GM12892 (cell line): ENCODE data around the gene PMEPA1.

Source experiments
- DNase-seq: peaks from one replicate; pipeline ENCODE4 v3.0.0; 2011; ENCODE audit not compliant: insufficient read length
- FAIRE-seq: peaks from 2 replicates; lab custom pipeline; 2011; peaks lifted over from hg19 to GRCh38; lab: Jason Lieb, UNC
- POLR2A ChIP-seq: IDR thresholded peaks from 2 replicates; pipeline ENCODE4 v1.6.1; 2011; ENCODE audit warnings: low read depth, low read length, control low read depth
- POLR2AphosphoS5 ChIP-seq: IDR thresholded peaks from 2 replicates; pipeline ENCODE4 v1.6.1; 2011; ENCODE audit warnings: low read depth, low read length, control low read depth
- TAF1 ChIP-seq: IDR thresholded peaks from 2 replicates; pipeline ENCODE4 v1.6.1; 2011; ENCODE audit warnings: low read depth, mild to moderate bottlenecking, control low read depth, low read length, borderline replicate concordance

Gene PMEPA1

DNA sequence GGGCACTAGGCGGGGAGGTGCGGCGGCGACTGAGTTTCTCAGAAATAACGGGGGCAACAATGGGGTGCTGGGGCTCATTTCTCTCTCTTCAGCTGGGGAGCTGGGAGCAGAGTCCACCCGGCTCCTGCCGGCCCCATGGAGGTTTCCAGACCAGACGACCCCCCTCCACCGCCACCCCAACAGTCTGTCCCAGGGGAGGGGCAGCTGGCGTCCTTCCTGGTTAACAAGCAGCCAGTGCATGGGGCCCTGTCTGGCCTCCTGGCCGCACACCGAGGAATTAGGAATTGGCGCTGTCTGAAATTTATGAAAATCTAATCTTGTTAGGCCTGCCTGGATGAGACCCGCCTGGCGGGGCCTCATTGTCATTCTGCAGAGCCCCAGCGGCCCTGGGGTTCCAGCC is 42.4 kb downstream of the PMEPA1 start:
- no peak for TF ChIP-seq TAF1
- no peak for DNase-seq
- no peak for FAIRE-seq

DNA sequence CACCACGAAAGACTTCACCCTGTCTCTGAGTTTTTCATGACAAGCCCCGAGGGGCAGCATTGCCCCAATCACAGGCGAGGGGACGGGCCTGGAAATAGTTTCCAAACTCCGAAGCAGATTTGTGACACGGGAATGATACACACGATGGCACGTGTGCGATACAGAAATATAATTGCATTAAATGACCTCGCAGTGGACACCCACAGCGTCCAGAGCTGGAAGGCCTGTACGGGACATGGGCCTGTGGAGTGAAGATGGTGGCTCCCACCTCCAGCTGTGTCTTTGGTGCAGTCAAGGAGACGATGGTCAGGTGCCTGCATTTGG is 43.0 kb downstream of the PMEPA1 start:
- TF ChIP-seq TAF1: no peak
- TF ChIP-seq POLR2AphosphoS5: no peak
- TF ChIP-seq POLR2A: no peak
- DNase-seq: no peak
- no peak for FAIRE-seq

DNA sequence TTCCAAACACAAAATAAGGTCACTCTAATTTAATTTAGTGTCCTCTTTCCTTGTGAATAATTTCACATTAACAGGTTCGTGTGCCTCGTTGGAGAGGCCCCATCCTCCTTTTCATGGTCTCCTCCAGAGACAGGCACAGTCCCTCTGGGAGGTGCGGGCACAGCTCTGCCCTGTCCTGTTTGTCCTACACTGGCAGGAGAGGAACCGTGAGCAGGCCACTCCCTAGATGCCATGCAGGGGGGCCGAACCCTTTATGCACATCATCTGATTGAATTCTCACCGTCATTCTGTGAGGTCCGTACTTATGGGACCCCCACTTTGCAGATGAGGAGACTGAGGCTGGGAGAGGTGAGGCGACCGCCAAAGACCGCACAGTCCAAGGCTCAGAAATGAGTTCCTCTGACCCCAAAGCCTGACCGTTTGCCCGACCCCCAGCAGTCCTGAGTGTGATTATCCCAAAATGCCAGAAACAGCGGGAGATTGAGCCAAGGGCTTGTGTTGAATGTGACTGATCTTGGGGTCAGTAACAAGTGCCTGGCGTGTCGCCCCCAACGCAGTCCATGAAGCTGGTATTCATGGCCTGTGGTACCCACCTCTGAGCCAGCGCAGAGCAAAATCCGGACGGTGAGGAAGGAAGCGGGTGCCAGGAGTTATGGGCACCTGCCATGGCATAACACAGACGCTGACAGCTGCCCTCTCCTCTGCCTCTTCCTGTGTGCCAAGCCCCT is 43.5 kb downstream of the PMEPA1 start:
- DNase-seq (no peak), FAIRE-seq (no peak)
- TF ChIP-seq POLR2AphosphoS5: no peak
- no peak for TF ChIP-seq POLR2A
- TF ChIP-seq TAF1: no peak

DNA sequence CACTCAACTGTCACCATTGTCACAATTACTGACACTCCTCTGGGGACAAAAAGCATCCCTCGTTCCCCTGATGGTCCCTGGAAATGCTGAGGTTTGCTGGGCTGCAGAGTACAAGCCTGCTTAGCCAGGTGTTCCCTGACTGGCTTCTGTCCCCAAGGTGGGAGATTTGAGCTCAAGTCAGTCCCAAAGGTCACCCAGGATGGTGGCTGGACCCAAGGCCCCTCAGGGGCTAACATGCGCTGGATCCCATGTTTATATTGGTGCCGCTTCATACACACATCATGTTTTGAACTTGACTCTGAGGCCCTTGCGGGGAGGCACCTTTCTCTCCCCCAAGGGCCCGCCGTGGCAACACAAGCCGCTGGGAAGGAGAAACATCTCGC is 44.2 kb downstream of the PMEPA1 start:
- no peak for TF ChIP-seq POLR2A
- TF ChIP-seq POLR2AphosphoS5: no peak
- no peak for TF ChIP-seq TAF1
- DNase-seq (no peak), FAIRE-seq (no peak)

DNA sequence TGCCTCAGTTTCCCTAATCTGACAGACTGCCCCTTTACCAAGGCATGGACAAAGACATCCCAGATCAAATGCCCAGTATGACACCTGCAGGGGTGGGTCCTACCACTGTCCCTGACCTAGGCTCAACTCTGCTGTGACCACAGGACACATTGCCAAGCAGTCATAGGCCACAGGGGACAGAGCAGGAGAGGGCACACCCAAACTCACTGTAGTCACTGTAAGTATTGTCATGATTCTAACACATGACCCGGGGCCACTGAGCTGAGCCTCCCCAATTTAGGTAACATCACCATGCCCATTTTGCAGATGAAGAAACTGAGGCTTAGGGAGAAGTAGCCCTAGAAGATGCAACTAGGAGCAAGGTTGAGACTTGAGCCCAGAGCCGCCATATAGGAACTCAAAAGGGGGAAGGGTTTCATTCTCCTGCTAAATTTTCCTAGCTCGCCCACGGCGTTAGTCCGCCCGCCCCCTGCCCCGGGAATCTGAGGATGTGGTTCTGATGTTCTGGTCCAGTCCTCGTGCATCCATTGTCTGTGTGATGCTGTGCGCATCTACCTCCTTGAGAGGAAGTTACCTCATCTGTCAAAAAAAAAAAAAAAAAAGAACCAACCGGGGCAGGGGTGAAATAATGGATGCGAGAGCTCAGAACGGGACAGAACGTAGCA is 44.8 kb downstream of the PMEPA1 start:
- TF ChIP-seq TAF1 (no peak), POLR2A (no peak), POLR2AphosphoS5 (no peak)
- DNase-seq (no peak), FAIRE-seq (no peak)

DNA sequence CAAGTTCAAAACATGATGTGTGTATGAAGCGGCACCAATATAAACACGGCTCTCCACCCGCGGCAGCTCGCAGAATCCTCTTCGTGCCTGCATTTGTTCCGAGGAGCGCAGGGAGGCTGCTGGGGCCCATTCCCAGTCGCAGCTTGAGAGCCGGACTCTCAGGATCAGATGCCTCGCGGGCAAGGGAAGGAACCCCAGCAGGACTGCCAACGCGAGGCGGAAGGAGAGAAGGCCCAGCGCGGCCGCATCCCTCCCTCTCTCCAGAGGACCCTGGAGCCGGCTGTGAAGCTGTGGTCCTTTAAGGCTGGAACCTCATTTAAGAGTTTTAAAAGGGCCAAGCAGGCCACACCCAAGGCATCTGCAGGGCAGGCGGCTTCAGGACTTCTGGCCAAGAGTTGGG is 45.3 kb downstream of the PMEPA1 start:
- FAIRE-seq: no peak

DNA sequence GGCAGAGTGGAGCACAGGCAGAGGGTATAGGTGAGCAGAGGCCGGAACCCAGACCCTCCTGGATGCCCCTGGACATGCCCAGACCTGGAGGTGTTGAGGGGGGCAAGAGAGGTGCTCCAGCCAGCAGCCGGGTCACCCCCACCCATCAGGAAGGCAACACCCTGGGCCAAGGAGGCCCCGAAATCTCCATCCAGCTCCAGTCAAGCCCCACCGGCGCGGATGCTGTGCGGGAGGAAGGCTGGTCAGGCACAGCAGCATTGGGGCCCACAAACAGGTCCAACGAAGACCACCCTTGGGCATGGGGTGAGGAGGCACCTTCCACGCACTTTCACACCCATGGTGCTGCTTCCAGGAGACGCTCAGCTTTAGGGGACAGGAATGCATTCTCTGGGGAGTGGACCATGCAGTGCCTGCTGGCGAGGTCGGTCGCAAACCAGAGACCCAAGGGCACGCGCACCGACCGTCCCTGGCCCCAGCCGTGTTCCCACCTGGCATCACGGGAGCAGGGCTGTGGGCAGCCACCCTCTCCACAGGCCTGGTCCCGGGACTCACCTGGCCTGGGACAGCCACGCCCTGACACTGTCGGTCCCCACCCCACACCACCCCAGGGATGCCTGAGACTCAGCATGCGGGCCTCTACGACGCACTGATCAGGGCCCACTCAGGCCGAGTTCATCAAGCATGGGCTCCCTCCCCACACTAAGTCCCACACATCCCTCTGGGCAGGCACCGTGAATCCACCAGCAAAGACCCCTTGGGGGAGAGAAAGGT is 45.9 kb downstream of the PMEPA1 start:
- no peak for FAIRE-seq
- DNase-seq: peak; percentile 6
- TF ChIP-seq POLR2A: no peak

More for the DNA sequence above, 45.3 kb downstream of the PMEPA1 start:
- DNase-seq: no peak
- TF ChIP-seq POLR2A (no peak), POLR2AphosphoS5 (no peak), TAF1 (no peak)

DNA sequence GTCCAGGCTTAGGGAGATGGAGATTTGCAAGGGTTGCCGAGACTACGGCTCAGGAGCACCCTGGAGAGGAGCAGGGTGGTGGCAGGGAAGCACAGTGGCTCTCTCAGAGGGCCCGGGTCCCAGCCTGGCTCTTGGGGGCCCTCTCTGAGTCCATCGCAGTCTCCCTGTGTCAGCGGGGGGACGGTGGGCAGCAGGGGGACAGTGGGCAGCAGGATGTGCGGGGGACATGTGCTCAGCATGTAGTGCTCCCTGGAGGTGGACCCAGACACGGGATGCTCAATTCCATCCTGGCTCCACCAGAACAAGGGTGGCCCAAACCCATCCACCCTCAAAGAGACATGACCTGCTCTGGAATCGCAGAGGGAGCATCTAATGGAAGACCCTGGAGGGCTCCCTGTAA is 46.6 kb downstream of the PMEPA1 start:
- FAIRE-seq: no peak

DNA sequence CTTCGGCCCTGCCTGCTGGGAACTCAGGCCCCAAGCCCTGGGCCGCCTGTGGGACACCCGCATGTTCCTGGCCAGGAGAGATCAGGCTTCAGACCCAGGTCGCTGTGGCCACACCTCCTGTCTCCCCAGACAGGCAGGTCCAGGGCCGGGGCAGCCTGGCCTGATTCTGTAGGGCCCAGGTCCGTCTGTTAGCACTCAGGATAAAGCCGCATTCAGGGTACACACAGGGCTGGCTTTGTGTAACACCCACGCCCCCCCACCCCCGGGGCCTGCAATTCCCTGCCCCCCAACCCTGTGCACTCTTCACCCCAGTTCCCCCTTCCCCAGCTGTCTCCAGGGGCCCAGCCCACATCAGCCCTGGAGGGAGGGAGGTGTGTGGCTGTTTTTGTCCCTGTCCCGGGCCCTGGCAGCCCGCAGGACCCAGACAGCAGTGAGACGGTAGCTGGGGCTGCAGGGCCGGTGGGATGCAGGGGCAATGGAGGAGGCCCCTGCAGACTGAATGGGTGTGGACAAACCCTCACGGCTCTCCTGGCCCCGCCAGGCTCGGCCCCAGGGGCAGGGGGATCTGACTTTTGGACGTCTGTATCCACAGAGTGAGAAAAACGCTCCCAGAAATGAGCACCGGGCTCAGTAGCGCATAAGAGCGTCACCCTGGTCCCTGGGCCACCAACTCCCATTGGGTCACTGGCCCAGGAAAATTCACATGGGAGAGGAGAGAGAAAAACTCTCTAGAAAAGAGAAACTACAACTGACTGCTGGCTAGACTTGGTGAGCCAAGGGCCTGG is 47.2 kb downstream of the PMEPA1 start:
- TF ChIP-seq TAF1: no peak
- TF ChIP-seq POLR2A: no peak
- no peak for TF ChIP-seq POLR2AphosphoS5
- DNase-seq: peak; percentile 21
- FAIRE-seq: no peak

More for the DNA sequence above, 46.6 kb downstream of the PMEPA1 start:
- TF ChIP-seq POLR2AphosphoS5 (no peak), TAF1 (no peak), POLR2A (no peak)
- peak; percentile 26 for DNase-seq

DNA sequence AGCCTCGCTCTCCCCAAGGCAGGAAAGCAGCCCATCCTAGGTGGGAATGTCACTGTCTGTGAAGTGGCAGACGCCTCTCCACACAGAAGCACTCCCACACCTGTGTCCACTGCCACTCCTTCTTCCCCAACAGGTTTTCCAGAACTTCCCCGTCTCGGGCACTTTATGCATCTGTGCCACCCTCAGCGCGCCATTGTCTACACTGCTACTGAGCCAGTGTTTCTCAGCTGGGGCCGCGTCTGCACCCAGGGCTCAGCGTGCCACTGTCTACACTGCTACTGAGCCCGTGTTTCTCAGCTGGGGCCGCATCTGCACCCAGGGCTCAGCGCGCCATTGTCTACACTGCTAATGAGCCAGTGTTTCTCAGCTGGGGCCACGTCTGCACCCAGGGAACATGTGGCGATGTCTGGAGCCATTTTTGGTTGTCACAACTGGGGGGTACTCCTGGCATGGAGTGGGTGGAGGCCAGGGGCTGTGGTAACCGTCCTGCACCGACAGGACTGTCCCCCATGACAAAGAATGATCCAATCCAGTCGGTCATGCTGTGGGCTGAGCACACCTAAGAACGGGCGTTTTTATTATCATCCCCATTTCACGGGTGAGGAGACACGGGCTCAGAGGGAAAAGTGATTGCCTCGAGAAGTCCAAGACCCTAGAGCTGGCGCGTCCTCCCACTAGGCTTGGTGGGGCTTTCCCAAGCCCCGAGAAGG is 47.9 kb downstream of the PMEPA1 start:
- no peak for DNase-seq
- no peak for TF ChIP-seq TAF1
- no peak for TF ChIP-seq POLR2AphosphoS5
- TF ChIP-seq POLR2A: no peak
- no peak for FAIRE-seq

DNA sequence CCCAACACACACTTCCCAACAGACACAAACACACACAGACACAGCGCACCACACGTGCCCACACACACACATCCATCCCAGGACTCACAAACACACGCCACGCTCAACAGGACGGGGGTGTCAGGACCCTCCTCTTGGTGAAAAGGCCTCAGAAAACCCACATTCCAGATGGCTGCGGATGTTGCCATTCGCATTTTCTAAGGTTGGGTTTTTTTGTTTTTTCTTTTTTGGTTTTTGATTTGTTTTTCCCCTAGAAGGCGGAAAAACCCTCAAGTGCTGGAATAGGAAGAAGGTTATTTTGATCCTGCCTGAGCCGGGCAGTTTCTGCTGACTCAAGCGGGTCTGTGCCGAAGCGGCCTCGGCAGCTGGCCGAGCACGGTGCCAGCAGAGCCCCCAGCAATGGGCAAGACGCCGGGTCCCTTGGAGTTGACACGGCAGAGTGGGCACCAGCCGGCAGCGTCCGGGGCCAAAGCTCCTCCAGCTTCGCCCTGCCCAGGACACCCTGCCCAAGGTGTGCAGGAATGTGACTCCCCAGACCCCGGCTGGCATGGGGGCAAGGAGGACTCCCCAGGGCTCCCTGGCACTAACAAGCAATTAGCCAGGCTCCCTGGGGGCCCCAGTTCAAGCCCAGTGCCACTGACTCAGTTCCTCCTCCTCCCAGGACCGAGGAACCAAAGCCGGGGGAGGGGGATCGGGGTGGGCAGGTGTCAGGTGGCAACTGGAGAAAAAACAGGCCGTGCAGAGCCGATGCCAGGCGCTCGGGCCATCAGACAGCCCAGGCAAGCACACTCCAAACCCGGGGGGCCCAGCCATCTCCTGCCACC is 48.7 kb downstream of the PMEPA1 start:
- TF ChIP-seq TAF1: no peak
- TF ChIP-seq POLR2A: no peak
- no peak for TF ChIP-seq POLR2AphosphoS5
- FAIRE-seq (no peak), DNase-seq (peak; percentile 20)
